Left hindlimb (tissue), 1 donor: ENCODE results near the gene GPX3.

Experiments
- DNase-seq: peaks from one replicate; pipeline ENCODE4 v3.0.0-alpha.2; 2018

GPX3 gene

DNA sequence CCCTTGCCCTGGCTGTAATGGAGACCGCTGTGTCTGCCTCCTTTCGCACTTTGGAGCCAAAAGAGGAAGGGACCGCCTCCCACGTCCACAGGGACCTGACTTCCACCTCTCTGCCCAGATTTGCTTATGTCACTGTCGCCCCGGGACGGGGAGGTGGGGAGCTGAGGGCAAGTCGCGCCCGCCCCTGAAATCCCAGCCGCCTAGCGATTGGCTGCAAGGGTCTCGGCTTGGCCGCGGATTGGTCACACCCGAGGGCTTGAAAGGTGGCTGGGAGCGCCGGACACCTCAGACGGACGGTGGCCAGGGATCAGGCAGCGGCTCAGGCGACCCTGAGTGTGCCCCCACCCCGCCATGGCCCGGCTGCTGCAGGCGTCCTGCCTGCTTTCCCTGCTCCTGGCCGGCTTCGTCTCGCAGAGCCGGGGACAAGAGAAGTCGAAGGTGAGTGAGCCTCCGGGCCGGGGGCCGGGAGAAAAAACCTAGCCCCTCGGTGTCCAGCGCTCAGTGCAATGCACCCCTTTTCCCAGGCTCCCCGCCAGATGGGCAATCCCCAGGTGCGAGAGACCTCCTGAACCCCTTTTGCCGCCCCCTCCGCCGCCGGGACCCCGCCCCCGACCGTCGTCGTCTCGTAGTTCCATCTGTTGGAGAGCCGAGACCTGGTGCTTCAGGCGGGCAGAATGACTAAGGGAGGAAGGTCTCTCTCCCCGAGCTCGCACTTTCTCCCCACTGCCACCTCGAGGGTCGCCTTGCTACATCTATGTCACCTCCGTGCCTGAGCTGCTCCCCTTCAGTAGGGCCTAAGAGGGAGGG is at the start of gene GPX3:
TSS of gene GPX3 (plus strand) at position 288 of the 807 bp plus-strand sequence. CDS start at position 352, 64 bp downstream.
- peak; percentile 82 for DNase-seq

- no peak for DNase-seq
These were observed 41.8 kb upstream of the GPX3 start for GRCh38 chr5:150978590-150978989.

DNA sequence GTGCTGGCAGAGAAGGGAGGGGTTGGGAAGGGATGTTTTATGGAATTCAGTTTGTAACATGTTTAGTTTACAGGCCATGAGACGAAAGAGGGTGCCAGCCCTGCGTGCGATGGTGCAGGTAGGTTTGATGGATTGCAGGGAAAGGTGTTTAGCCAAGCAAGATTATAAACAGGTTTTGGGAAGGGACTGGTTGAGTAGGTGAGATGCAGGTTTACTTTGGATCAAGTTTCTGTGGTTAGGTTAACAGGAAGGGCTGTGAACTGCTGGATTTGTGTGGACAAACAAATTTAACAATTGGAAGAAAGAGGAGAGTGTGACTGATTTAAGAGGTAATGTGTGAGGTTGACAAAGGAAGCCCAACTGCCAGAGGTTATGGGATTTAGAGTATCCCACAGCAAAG is 32.6 kb upstream of the GPX3 start:
- DNase-seq = no peak

DNA sequence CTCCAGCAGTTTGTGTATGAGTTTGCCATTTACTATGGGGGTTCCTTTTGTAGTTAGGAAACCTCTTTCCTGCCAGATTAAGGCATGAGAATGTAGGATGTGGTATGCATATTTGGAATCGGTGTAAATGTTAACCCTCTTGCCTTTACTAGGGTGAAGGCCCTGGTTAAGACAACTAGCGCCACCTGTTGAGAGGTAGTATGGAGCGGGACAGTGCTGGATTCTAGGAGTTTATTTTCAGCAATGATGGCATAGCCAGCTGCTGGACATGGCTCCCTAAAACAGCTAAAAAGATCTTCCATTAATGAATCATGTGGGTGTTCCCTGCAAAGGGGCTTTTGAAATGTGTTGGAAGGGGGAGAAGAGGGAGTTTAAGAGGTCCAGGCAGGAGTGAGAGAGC is 30.7 kb upstream of the GPX3 start:
- DNase-seq = no peak

DNA sequence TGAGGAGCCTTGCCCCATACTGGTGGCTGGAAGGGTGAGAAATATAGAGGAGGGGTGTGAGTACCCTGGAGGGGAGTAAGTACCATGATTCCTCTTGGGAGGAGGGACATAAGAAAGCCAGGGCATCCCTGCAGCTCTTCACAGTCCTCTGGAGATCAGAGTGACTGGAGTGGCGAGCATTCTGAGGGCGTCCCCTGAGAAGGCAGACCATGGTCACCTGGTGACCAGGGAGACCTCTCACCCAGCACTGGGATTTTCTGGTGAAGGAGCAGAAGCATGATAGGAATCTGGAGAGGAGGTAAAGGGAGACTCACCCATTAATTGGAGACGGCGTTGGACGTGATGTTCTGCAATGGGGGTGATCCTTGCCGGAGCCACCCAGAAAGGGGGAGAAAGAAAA is 27.7 kb upstream of the GPX3 start:
- DNase-seq = no peak

DNA sequence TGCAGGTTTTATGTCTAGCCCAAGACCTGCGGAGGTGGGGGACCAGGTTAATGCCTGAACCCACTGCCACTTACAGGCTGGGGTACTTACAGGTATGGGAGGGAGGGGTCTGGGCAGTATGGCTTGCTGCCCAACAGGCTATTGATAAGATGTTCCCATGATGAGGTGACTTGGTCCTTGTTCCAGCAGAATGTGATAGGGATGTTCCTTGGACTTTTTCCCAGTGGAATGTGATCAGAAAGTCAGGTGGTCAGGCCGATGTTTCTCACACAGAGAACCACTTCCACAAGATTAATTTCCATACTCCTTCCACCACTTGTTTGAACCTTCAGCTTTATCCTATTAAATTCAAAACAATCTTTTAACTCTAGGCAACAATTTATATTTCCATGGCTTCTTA is 27.0 kb upstream of the GPX3 start:
- no peak for DNase-seq

DNA sequence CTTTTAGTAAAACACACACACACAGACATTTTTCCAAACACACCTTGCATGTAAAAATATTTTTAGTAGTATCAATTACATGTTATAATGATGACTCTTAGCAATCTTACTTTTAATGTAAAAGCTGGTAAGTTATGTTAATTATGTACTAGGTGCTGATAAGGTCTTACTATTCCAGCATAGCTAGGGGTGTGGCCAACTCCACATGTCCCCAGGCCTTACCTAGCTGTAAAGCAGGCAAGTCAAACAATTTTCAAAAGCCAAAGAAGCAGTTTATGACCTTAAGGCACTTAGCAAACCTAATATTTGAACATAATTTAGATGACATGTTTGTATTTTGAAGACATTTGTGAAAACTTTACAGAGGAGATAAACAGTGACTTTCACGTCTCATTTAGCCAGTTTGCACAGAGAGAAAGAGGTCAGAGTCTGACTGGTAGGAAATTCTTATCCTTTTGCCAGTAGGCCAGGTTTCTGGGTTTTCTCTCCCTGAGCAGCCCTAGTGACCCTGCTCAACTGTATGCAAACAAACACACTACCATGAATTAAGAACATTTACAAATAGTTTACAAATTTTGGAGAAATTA is 26.5 kb upstream of the GPX3 start:
- no peak for DNase-seq

GRCh38 chr5:150999704-151000442 is 20.5 kb upstream of the GPX3 start:
- DNase-seq = no peak

- DNase-seq = no peak
These were observed 19.0 kb upstream of the GPX3 start for GRCh38 chr5:151001436-151001835.

DNA sequence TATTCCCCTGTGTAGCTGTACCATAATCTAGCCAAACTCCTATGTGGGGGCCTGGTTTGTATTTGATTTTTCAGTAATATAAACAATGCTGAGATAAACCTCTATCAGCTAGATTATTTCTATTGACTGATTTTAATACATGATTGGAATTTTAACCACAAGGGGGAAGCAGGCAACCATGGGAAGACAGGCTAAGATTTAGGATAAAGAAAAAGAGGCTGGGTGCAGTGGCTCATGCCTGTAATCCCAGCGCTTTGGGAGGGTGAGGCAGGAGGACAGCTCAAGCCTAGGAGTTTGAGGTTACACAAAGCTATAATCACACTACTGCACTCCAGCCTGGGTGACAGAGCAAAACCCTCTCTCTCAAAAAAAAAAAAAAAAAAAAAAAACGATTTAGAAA is 18.1 kb upstream of the GPX3 start:
- no peak for DNase-seq

DNA sequence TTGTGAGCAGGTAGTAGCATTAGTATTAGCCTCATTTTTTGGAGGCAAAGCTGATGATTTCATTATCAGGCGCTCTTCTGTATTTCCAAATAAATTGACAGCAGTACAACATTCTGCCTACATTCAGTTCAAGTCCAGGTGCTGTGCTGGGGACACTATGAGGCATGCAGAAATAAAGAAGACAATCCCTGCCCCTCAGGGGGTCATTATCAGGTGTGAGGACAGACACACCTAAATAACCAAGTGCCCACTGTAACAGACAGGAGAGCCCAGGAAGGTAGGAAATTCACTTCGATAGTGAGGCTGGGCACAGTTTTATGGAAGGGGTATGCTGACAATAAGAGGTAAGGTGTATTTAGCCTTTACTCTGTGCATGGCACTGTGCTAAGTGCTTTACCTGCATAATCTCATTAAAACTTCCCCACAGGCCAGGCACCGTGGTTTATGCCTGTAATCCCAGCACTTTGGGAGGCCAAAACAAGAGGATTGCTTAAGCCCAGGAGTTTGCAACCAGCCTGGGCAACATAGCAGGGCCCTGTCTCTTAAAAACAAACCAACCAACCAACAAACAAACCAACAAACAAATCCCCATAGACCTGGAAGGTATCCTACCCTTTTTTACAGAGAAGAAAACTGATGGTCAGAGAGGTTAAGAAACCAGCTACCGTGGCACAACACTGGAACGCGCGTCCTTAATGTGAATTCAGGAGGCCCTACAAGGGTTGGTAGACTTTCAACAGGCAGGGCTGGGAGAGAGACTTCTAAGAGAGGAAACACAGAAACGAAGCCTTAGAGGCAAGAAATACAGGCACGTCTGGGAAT is 17.5 kb upstream of the GPX3 start:
- DNase-seq = no peak

DNA sequence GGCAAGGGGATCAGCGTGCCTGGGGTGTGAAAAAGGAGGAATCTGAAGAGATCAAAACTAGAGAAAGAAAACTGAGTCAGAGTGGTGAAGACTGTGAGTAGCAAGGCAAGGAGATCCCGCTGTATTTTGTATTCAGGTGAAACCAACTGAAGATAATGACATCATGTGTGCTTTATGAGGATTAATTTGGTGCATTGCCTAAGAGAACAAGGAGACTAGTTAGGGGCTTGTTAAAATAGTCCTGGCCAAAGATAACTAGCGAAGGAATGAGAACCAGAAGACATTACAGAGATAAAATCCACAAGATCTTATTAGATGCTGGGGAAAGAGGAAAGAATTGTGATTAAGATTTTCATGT is 16.9 kb upstream of the GPX3 start:
- no peak for DNase-seq

- DNase-seq = no peak
These were observed 15.9 kb upstream of the GPX3 start for GRCh38 chr5:151004499-151004898.

DNA sequence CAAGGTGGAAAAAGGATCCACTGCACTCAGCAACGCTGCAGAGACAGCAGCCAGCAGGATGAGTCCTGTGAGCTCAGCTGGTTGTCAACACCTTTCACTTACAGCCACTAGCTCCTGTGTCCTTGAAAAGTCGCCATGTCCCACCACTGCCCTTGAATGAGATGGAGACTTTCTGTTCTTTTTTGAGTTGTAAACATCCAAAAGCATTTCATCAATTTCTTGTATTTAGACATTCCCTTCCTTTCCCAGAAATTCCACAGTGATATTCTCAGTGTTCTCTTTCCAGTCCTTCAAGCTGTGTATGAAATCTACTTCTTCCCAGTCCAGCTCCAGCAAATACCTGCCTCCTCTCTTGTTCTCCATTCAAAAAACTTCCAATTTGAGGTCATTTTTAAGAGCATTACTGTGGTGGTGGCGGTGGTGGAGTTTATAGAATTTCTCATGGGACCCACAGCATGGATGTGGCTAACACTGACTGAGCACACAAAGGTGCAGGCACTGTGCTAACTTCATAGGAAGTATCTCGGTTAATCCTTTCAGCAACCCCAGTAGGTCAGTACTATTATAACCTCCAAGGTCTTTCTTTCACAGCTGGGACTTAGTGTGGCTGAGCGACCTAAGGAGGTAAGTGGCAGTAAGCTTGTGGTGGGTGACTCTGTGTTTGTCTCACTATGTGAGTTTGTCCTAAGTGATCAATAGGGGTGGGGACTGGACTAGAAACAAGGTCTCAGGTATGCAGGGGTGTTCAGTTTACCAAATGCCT is 15.0 kb upstream of the GPX3 start:
- no peak for DNase-seq

DNA sequence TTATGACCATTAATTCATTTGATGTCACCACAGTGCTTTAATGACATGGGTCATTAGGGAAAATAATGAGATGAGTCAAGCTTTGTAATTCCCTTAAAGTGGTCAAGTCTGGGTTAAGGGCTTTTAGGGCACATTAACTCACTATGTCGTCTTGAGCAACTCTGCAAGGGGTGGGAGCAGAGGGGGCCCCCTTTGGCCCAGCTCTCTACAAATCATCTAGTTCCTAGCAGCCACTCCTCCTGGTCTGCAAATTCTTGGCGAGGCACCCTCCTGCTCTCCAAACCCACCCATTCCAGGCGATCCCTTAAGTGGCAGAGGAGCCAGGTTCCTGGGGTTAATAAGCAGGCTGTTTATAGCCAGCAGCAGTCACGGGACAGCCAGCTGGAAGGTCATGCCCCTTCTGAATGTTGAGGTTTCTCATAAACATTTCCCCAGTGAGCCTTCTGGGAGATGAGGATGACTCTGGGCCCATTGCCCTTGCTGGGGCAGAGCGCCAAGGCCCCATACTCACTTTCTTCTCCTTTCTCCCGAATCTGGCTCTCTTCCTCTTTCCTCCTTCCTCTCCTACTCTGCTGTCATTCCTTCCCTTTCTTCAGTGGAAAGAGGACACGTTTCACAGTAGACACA is 14.3 kb upstream of the GPX3 start:
- peak; percentile 88 for DNase-seq

DNA sequence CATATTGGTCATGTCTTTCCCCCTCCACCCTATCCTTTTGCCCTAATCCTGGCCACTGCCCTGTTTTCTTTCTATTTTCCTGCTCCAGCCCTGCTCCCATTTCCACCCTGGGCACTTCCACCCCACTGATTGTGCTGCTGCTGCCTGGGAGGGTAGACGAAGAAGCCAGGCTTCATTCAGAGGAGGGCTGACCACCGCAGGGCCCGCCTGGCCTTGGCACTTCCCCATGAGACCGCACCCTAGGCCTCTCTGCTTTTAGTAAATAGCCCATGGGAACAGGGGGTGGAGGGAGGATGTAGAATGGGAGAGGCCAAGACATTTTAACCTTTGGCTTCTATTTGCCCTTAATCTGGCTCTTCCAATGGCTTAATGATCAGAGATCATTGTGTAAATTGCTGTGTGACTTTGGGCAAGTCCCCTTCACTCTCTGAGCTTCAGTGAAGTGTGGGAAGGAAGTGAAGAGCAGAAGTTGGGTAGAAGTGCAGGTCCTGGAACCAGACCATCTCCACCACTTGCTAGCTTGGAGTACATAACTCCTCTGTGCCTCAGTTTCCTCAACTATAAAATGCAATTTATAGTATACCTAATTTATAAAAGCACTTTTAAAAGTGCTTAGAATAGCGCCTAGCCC is 13.6 kb upstream of the GPX3 start:
- no peak for DNase-seq

GRCh38 chr5:151007430-151008209 is 12.8 kb upstream of the GPX3 start:
- DNase-seq = no peak

DNA sequence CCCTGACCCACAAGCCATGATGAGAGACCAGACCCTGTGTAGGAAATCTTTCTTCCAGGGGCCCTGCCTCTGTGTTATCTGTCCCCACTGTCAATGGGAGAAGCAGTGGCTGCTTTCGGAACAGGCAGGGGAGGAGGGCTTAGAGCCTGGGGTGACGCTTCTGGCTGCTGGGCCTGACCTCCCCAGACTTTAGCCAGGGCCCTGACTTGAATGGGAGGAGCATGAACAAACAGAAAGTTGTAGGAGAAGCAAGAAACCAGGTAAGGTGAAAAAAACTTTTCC is 12.2 kb upstream of the GPX3 start:
- DNase-seq = no peak

DNA sequence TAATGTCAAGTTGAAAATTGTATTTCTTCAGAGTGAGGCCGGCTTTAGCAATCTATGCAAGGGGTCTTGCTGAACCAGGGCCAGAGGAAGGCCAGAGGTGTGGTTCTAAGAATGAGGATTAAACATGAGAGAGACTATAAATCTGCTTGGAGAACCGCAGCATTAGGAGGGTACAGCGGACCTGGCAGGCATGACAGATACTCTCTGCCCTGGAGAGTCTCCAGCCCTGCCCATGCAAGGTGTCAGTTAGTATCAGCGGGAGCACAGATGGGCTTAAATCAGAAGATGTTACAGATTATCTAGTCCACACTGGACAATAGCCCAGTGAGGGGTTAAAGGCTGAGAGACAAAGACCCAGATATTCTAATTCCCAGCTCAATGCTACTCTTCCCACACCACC is 11.5 kb upstream of the GPX3 start:
- no peak for DNase-seq

DNA sequence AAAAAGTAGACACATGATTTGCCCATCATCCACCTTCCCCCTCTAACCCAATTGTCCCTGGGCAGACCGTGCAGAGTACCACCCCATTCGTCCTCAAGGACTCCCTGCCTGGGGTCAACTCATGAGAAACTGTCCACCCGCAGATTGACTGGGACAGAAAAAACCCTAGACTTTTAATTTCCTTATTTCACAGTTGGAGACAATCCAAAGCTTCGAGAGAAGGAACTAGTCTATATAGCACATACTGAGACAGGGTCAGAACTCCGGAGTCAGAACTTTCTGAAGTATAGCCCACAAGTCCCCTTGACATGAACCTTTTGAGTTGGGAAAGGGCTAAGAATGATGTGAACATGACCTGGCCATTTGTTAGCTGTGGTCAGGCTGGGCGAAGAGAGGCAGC is 7.5 kb upstream of the GPX3 start:
- no peak for DNase-seq
